Neural progenitor cell (in vitro differentiated cells): ENCODE results near the gene CDK12.

Source experiments
- EZH2 ChIP-seq: fragments of 200-600 bp; sonication (generic); IDR thresholded peaks from 2 replicates; pipeline ENCODE4 v1.6.1; 2017; ENCODE audit warnings: antibody characterized with exemption, mild to moderate bottlenecking, moderate library complexity
- TF ChIP-seq, protein P1 (sequence below): fragments of 200-600 bp; sonication (generic); IDR thresholded peaks from 2 replicates; pipeline ENCODE4 v1.5.1; 2017; ENCODE audit warnings: antibody characterized with exemption, mild to moderate bottlenecking

- TF ChIP-seq EZH2 = no peak
- TF ChIP-seq, protein P1, sequence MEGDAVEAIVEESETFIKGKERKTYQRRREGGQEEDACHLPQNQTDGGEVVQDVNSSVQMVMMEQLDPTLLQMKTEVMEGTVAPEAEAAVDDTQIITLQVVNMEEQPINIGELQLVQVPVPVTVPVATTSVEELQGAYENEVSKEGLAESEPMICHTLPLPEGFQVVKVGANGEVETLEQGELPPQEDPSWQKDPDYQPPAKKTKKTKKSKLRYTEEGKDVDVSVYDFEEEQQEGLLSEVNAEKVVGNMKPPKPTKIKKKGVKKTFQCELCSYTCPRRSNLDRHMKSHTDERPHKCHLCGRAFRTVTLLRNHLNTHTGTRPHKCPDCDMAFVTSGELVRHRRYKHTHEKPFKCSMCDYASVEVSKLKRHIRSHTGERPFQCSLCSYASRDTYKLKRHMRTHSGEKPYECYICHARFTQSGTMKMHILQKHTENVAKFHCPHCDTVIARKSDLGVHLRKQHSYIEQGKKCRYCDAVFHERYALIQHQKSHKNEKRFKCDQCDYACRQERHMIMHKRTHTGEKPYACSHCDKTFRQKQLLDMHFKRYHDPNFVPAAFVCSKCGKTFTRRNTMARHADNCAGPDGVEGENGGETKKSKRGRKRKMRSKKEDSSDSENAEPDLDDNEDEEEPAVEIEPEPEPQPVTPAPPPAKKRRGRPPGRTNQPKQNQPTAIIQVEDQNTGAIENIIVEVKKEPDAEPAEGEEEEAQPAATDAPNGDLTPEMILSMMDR = no peak
Measured at GRCh38 chr17:39566094-39566850, 105.0 kb downstream of the CDK12 start.
